Karpas-422 (cell line): Measurements from ENCODE around the gene TM4SF4. TPM values are rescaled to one million over a fixed set of nuclear protein-coding genes. Genes with fewer than 3 reads are reported as not detected.

Experiments
- DNase-seq: peaks from one replicate; pipeline ENCODE4 v3.0.0-alpha.2; 2015
- H2AFZ ChIP-seq: fragments of 200-600 bp; sonication (generic); 2 replicates; pipeline ENCODE4 v1.6.1; 2014; ENCODE audit warnings: antibody characterized with exemption, low read length, mixed read lengths
- H3K27ac ChIP-seq: fragments of 200-600 bp; sonication (generic); 2 replicates; pipeline ENCODE4 v1.5.1; 2014; ENCODE audit warnings: mild to moderate bottlenecking, low read length, moderate library complexity
- H3K27me3 ChIP-seq: fragments of 200-600 bp; sonication (generic); 2 replicates; pipeline ENCODE4 v1.6.1; 2014; ENCODE audit warnings: low read length, mixed read lengths
- H3K36me3 ChIP-seq: fragments of 200-600 bp; sonication (generic); 2 replicates; pipeline ENCODE4 v1.6.1; 2014; ENCODE audit warnings: low read length, mixed read lengths; ENCODE audit not compliant: insufficient read depth
- H3K4me1 ChIP-seq: fragments of 200-600 bp; sonication (generic); 2 replicates; pipeline ENCODE4 v1.6.1; 2014; ENCODE audit warnings: mild to moderate bottlenecking, low read length, mixed read lengths
- H3K4me2 ChIP-seq: fragments of 200-600 bp; sonication (generic); 2 replicates; pipeline ENCODE4 v1.6.1; 2014; ENCODE audit warnings: low read length, low read depth, mild to moderate bottlenecking; ENCODE audit not compliant: poor library complexity, severe bottlenecking
- H3K4me3 ChIP-seq: fragments of 200-600 bp; sonication (generic); 2 replicates; pipeline ENCODE4 v1.5.1; 2014; ENCODE audit warnings: mild to moderate bottlenecking, antibody characterized with exemption, low read length, mixed read lengths
- H3K79me2 ChIP-seq: fragments of 200-600 bp; sonication (generic); 2 replicates; pipeline ENCODE4 v1.6.1; 2014; ENCODE audit warnings: mild to moderate bottlenecking, low read length, mixed read lengths
- H3K9ac ChIP-seq: fragments of 200-600 bp; sonication (generic); 2 replicates; pipeline ENCODE4 v1.6.0; 2014; ENCODE audit warnings: low read length
- H3K9me2 ChIP-seq: fragments of 200-600 bp; sonication (generic), shearing (Covaris generic); replicated peaks from 2 replicates; pipeline ENCODE4 v1.6.0; 2014; ENCODE audit warnings: mild to moderate bottlenecking, low read length, moderate library complexity; ENCODE audit not compliant: insufficient read depth
- H3K9me3 ChIP-seq: fragments of 300-700, 200-600 bp; sonication (generic); 2 replicates; pipeline ENCODE4 v1.6.1; 2014; ENCODE audit warnings: low read length, mixed read lengths
- H4K20me1 ChIP-seq: fragments of 200-600 bp; sonication (generic); 2 replicates; pipeline ENCODE4 v1.6.1; 2014; ENCODE audit warnings: mild to moderate bottlenecking, antibody characterized with exemption, low read length, low read depth; ENCODE audit not compliant: insufficient read depth
- small RNA-seq: library from RNA; depleted of rRNA; stranded (forward); fragments of <200 nt; gene quantifications from one replicate; pipeline ENCODE3, GENCODE V24; 2014
- total RNA-seq: library from RNA; depleted of rRNA; stranded (reverse); fragments of >200 nt; shearing (Covaris generic); gene quantifications from 2 replicates; pipeline ENCODE4 v1.2.3, GENCODE V29; 2014; ENCODE audit warnings: low replicate concordance; rRNA removed

Gene TM4SF4
- total RNA-seq, 1 experiment from 2014 or later: not detected

DNA sequence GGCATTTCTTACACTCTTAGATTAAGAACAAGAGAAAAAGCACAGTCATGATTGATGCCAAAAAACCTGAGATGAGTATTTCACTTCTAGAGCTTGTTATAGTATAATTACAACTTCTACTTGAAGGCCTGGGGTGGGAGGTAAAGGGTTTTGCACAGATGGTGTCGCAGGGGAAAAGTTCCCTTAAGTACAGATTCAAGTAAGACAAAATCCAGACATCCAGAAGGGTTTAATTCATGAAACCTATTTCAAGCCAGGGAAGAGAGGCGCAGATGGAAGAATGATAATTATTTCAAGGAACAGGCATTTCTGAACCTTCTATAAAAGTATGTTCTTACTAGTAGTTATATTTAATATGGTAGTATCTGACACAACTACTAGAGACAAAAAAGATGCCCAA, 70.6 kb downstream of the TM4SF4 start:
- Histone ChIP-seq H3K9me3 (no peaks in the 10 kb centered on the region), H3K9ac (no peak overlapping the region), H2AFZ (no peak overlapping the region), H3K79me2 (no peaks in the 10 kb centered on the region), H3K9me2 (no peaks in the 10 kb centered on the region), H3K4me3 (no peak overlapping the region), H3K4me2 (no peak overlapping the region), H3K36me3 (no peaks in the 10 kb centered on the region), H3K27me3 (no peaks in the 10 kb centered on the region), H3K27ac (no peak overlapping the region), H4K20me1 (no peaks in the 10 kb centered on the region), H3K4me1 (no peaks in the 10 kb centered on the region)
- DNase-seq: no peak

DNA sequence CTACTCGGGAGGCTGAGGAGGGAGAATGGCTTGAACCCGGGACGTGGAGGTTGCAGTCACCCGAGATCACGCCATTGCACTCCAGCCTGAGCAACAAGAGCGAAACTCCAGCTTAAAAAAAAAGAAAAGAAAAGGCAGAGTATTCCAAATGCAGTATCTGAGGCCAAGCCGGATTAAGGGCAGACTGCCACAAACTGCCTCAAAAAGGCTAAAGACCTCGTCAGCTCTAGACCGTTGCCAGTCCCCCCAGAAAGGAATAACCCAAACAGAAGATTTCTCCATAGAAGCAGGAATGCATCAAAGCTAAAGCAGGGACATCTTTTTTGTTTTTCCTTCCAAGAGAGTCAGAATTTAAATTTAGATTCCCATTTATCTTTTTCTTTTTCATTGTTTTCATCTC, 72.9 kb downstream of the TM4SF4 start:
- Histone ChIP-seq H3K4me2 (no peak overlapping the region), H3K4me1 (no peaks in the 10 kb centered on the region), H3K27ac (no peak overlapping the region), H3K9ac (no peak overlapping the region), H3K9me3 (no peaks in the 10 kb centered on the region), H3K36me3 (no peaks in the 10 kb centered on the region), H3K9me2 (no peaks in the 10 kb centered on the region), H2AFZ (no peak overlapping the region), H3K27me3 (no peaks in the 10 kb centered on the region), H3K4me3 (no peak overlapping the region), H4K20me1 (no peaks in the 10 kb centered on the region), H3K79me2 (no peaks in the 10 kb centered on the region)
- DNase-seq: no peak

DNA sequence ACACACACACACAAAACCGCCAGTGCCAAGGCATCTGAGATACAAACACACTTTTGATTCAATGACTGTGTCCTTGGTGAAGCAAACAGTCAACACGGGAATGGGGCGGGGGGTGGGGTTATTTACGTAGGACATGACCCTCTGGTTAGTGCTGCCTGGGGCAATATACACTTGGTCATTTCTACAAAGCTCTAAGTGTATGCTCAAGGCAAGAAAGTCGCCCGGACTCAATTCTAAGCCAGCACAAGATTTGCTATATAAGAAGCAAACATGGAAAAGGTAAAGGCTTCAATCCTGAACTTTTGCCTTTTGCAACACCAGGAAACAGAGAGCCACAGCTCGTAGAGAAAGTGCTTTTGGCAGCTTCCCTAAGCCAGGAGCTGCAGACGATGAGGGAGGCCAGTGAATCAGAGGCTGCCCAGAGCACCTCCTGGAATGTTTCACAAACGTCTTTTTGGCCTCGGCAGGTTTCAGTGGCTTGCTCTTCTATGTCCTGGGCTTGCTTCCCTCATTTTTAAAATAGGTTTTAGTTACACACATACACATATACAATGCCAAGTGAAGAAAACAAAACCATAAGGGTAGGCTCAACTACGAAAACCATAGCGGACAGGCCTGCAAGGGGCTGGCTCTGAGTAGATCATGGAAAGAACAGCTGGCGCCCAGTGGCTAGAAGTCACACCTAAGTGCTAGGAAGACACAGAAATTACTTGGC, 73.6 kb downstream of the TM4SF4 start:
- no peak for DNase-seq
- Histone ChIP-seq H3K9me2 (no peaks in the 10 kb centered on the region), H3K27me3 (no peaks in the 10 kb centered on the region), H3K27ac (no peak overlapping the region), H3K79me2 (no peaks in the 10 kb centered on the region), H3K4me3 (no peak overlapping the region), H3K9me3 (no peaks in the 10 kb centered on the region), H3K36me3 (no peaks in the 10 kb centered on the region), H3K4me1 (no peaks in the 10 kb centered on the region), H3K4me2 (no peak overlapping the region), H4K20me1 (no peaks in the 10 kb centered on the region), H3K9ac (no peak overlapping the region), H2AFZ (no peak overlapping the region)

DNA sequence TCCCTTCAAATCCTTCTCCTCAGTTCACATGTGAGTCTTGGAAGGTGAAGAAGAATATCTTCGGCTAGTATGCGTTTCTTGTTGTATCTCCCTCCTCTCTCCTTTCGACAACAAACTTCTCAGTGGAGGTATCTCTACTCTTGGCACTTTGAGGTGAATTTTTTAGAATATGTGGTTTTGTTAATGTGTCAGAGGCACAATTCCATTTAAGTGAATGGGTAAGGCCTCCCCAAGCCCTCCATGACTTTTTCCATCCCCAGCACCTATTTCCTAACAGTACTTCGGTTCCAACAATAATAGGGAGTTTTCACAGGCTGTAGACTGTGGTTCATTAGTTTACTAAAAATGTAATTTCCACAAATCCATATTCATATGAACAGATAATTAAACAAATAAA, 74.2 kb downstream of the TM4SF4 start:
- Histone ChIP-seq H3K9ac (no peak overlapping the region), H3K36me3 (no peaks in the 10 kb centered on the region), H2AFZ (no peak overlapping the region), H3K27me3 (no peaks in the 10 kb centered on the region), H3K4me1 (no peaks in the 10 kb centered on the region), H4K20me1 (no peaks in the 10 kb centered on the region), H3K4me2 (no peak overlapping the region), H3K9me2 (no peaks in the 10 kb centered on the region), H3K27ac (no peak overlapping the region), H3K79me2 (no peaks in the 10 kb centered on the region), H3K4me3 (no peak overlapping the region), H3K9me3 (no peaks in the 10 kb centered on the region)
- DNase-seq: no peak

DNA sequence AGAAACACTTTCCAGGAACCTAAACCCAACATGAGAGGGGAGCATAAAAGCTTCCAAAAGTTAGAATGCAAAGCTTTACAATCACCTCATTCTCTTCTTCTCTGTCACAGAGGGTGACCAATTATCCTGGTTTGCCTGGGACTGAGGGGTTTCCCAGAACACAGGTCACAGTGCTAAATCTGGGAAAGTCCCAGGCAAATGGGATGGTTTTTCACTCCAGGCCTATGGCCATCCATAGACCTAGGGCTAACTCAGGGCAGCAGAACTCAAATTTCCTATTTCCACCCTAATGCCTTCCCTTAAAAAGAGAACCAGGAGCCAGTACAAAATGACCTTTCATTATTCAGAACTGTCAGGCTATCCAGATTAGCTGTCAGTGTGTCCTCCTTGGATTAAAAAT, 77.0 kb downstream of the TM4SF4 start:
- H3K9ac ChIP-seq: no peak overlapping the region
- H3K4me2 ChIP-seq: no peak overlapping the region
- no peaks in the 10 kb centered on the region for H3K4me1 ChIP-seq
- no peak overlapping the region for H3K4me3 ChIP-seq
- H3K27me3 ChIP-seq: no peaks in the 10 kb centered on the region
- no peaks in the 10 kb centered on the region for H4K20me1 ChIP-seq
- H3K79me2 ChIP-seq: no peaks in the 10 kb centered on the region
- no peak for DNase-seq
- no peaks in the 10 kb centered on the region for H3K9me2 ChIP-seq
- H2AFZ ChIP-seq: no peak overlapping the region
- H3K27ac ChIP-seq: no peak overlapping the region
- H3K36me3 ChIP-seq: no peaks in the 10 kb centered on the region
- no peaks in the 10 kb centered on the region for H3K9me3 ChIP-seq

DNA sequence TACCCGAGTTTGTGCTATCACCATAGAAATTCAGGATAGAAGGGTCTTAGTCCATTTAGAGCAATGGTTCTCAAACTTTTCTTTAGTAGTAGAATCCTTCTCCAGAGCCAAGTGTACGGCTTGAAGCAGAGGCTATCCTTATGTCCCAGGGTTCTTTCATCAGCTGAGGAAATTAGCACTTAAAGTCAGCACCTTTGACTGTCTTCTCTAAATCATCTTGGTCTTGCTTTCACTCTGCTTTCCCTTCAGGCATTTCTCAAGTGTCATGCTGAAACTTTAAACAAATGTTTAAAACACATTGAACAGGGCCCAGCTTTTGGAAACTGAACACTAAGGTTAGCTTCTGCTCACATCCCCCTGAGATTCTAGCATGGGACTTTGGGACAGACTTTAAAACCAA, 78.2 kb downstream of the TM4SF4 start:
- no peak overlapping the region for H3K9ac ChIP-seq
- no peaks in the 10 kb centered on the region for H3K9me3 ChIP-seq
- H3K4me3 ChIP-seq: no peak overlapping the region
- no peak overlapping the region for H3K27ac ChIP-seq
- H3K79me2 ChIP-seq: no peaks in the 10 kb centered on the region
- H4K20me1 ChIP-seq: no peaks in the 10 kb centered on the region
- H3K4me1 ChIP-seq: no peaks in the 10 kb centered on the region
- H2AFZ ChIP-seq: no peak overlapping the region
- no peaks in the 10 kb centered on the region for H3K36me3 ChIP-seq
- no peak overlapping the region for H3K4me2 ChIP-seq
- DNase-seq: no peak
- no peaks in the 10 kb centered on the region for H3K9me2 ChIP-seq
- no peaks in the 10 kb centered on the region for H3K27me3 ChIP-seq

Small RNA genes within 50 kb of the gene (small RNA-seq; reads per million reads assigned to genes)
- gene AC108751.2: not detected
- gene RNU6-1098P: not detected

Other genes with a start within 250 kb of the TM4SF4 start
- not detected in 2 replicates for gene TM4SF18, start 141.1 kb upstream of the TM4SF4 start, total RNA-seq
- gene TM4SF1, start 97.0 kb upstream of the TM4SF4 start, total RNA-seq: not detected in 2 replicates
- 0.11 TPM in 1 of 2 replicates, not detected in the other for gene WWTR1, start 183.3 kb downstream of the TM4SF4 start, total RNA-seq